SK-N-SH treated with all-trans-retinoic acid at 6 μM for 48 hours (cell line): ENCODE measurements around the gene TLNRD1.

Source experiments
- ATAC-seq: fragments of 200-7000 bp; cut with Tn5 transposase; 3 replicates; pipeline ENCODE4 v1.9.1; 2020; ENCODE audit warnings: mild to moderate bottlenecking, moderate library complexity
- ARNTL ChIP-seq: fragments of 450-650 bp; formaldehyde crosslinking; IDR thresholded peaks from 2 replicates; pipeline ENCODE4 v1.5.0; 2020; ENCODE audit warnings: low read depth, mild to moderate bottlenecking, moderate library complexity, borderline replicate concordance
- BACH2 ChIP-seq: fragments of 250-450 bp; sonication (Bioruptor Pico); IDR thresholded peaks from 2 replicates; pipeline ENCODE4 v1.9.0; 2021; ENCODE audit warnings: mild to moderate bottlenecking, borderline replicate concordance
- CSDC2 ChIP-seq: fragments of 250-450 bp; sonication (Bioruptor Pico); IDR thresholded peaks from 2 replicates; pipeline ENCODE4 v1.5.0; 2020; ENCODE audit warnings: mild to moderate bottlenecking, moderate library complexity
- ESRRG ChIP-seq: fragments of 250-450 bp; sonication (Bioruptor Pico); IDR thresholded peaks from 2 replicates; pipeline ENCODE4 v1.6.1; 2021; ENCODE audit warnings: mild to moderate bottlenecking
- GLIS3 ChIP-seq: fragments of 250-450 bp; sonication (Bioruptor Pico); IDR thresholded peaks from 2 replicates; pipeline ENCODE4 v1.5.0; 2020; ENCODE audit warnings: mild to moderate bottlenecking, moderate library complexity
- ISL1 ChIP-seq: fragments of 250-450 bp; sonication (Bioruptor Pico); IDR thresholded peaks from 2 replicates; pipeline ENCODE4 v2.1.2; 2022; ENCODE audit warnings: mild to moderate bottlenecking, moderate library complexity
- OSR1 ChIP-seq: fragments of 250-450 bp; sonication (Bioruptor Pico); IDR thresholded peaks from 2 replicates; pipeline ENCODE4 v1.8.0; 2022; ENCODE audit warnings: moderate library complexity, mild to moderate bottlenecking, inconsistent platforms
- PPARA ChIP-seq: fragments of 250-450 bp; sonication (Bioruptor Pico); IDR thresholded peaks from 2 replicates; pipeline ENCODE4 v1.5.0; 2020; ENCODE audit warnings: mild to moderate bottlenecking, borderline replicate concordance
- RARB ChIP-seq: fragments of 250-450 bp; sonication (Bioruptor Pico); IDR thresholded peaks from 2 replicates; pipeline ENCODE4 v1.8.0; 2021; ENCODE audit warnings: mild to moderate bottlenecking, moderate library complexity
- SNAI2 ChIP-seq: fragments of 250-450 bp; sonication (Bioruptor Pico); IDR thresholded peaks from 2 replicates; pipeline ENCODE4 v1.5.0; 2020; ENCODE audit warnings: mild to moderate bottlenecking, moderate library complexity
- TOX ChIP-seq: fragments of 250-450 bp; sonication (Bioruptor Pico); IDR thresholded peaks from 2 replicates; pipeline ENCODE4 v1.8.0; 2021; ENCODE audit warnings: mild to moderate bottlenecking, moderate library complexity, borderline replicate concordance
- ZC3H10 ChIP-seq: fragments of 250-450 bp; sonication (Bioruptor Pico); IDR thresholded peaks from 2 replicates; pipeline ENCODE4 v1.5.1; 2021; ENCODE audit warnings: mild to moderate bottlenecking, moderate library complexity
- ZFP3 ChIP-seq: fragments of 250-450 bp; sonication (Bioruptor Pico); IDR thresholded peaks from 2 replicates; pipeline ENCODE4 v1.5.0; 2020; ENCODE audit warnings: mild to moderate bottlenecking, moderate library complexity
- ZFP30 ChIP-seq: fragments of 450-650 bp; formaldehyde crosslinking; IDR thresholded peaks from 2 replicates; pipeline ENCODE4 v1.5.0; 2022; ENCODE audit warnings: mild to moderate bottlenecking, moderate library complexity
- ZNF565 ChIP-seq: fragments of 450-650 bp; formaldehyde crosslinking; conservative IDR thresholded peaks from 2 replicates; pipeline ENCODE4 v1.5.0; 2020; ENCODE audit warnings: low read depth, mild to moderate bottlenecking, moderate library complexity
- ZNF70 ChIP-seq: fragments of 450-650 bp; formaldehyde crosslinking; IDR thresholded peaks from 2 replicates; pipeline ENCODE4 v1.5.0; 2020; ENCODE audit warnings: mild to moderate bottlenecking, moderate library complexity
- ZNF8 ChIP-seq: fragments of 450-650 bp; formaldehyde crosslinking; IDR thresholded peaks from 2 replicates; pipeline ENCODE4 v1.5.0; 2020; ENCODE audit warnings: mild to moderate bottlenecking, moderate library complexity
- TF ChIP-seq, protein P1 (sequence below): fragments of 250-450 bp; sonication (Bioruptor Pico); IDR thresholded peaks from 2 replicates; pipeline ENCODE4 v1.8.0; 2021; ENCODE audit warnings: low read depth, mild to moderate bottlenecking, moderate library complexity, borderline replicate concordance
- TF ChIP-seq, protein P2 (sequence below): fragments of 250-450 bp; sonication (Bioruptor Pico); IDR thresholded peaks from 2 replicates; pipeline ENCODE4 v1.5.1; 2020; ENCODE audit warnings: low read depth, mild to moderate bottlenecking, moderate library complexity
- TF ChIP-seq, protein P3 (sequence below): fragments of 250-450 bp; sonication (Bioruptor Pico); IDR thresholded peaks from 2 replicates; pipeline ENCODE4 v1.5.1; 2021; ENCODE audit warnings: mild to moderate bottlenecking, moderate library complexity
- TF ChIP-seq, protein P4 (sequence below): fragments of 250-450 bp; sonication (Bioruptor Pico); IDR thresholded peaks from 2 replicates; pipeline ENCODE4 v1.8.0; 2020; ENCODE audit warnings: mild to moderate bottlenecking, moderate library complexity, borderline replicate concordance
- TF ChIP-seq, protein P5 (sequence below): fragments of 250-450 bp; sonication (Bioruptor Pico); IDR thresholded peaks from 2 replicates; pipeline ENCODE4 v1.5.0; 2020; ENCODE audit warnings: mild to moderate bottlenecking, moderate library complexity

The TLNRD1 gene

DNA sequence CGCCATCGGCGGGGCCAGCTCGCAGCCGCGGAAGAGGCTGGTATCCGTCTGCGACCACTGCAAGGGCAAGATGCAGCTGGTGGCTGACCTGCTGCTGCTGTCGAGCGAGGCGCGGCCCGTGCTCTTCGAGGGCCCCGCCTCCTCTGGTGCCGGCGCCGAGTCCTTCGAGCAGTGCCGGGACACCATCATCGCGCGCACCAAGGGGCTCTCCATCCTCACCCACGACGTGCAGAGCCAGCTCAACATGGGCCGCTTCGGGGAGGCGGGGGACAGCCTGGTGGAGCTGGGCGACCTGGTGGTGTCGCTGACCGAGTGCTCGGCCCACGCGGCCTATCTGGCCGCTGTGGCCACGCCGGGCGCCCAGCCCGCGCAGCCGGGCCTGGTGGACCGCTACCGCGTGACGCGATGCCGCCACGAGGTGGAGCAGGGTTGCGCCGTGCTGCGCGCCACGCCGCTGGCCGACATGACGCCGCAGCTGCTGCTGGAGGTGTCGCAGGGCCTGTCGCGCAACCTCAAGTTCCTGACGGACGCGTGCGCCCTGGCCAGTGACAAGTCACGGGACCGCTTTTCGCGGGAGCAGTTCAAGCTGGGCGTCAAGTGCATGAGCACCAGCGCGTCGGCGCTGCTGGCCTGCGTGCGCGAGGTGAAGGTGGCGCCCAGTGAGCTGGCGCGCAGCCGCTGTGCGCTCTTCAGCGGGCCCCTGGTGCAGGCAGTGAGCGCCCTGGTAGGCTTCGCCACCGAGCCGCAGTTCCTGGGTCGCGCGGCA lies 1.8 kb downstream of the TLNRD1 start:
- ATAC-seq: no peak

DNA sequence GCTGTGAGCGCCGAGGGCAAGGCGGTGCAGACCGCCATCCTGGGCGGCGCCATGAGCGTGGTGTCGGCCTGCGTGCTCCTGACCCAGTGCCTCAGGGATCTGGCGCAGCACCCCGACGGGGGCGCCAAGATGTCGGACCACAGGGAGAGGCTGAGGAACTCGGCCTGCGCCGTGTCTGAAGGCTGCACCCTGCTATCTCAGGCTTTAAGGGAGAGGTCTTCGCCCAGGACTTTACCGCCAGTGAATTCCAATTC lies 2.3 kb downstream of the TLNRD1 start:
- ATAC-seq: no peak
- TF ChIP-seq GLIS3 (CRISPR knock-in tag) (no peak), ZFP3 (CRISPR knock-in tag) (no peak), OSR1 (CRISPR knock-in tag) (no peak), ZNF70 (CRISPR knock-in tag) (no peak), ZC3H10 (no peak), BACH2 (CRISPR knock-in tag) (no peak), ESRRG (no peak), ISL1 (CRISPR knock-in tag) (no peak), RARB (no peak), CSDC2 (CRISPR knock-in tag) (no peak)
- TF ChIP-seq, protein P1, sequence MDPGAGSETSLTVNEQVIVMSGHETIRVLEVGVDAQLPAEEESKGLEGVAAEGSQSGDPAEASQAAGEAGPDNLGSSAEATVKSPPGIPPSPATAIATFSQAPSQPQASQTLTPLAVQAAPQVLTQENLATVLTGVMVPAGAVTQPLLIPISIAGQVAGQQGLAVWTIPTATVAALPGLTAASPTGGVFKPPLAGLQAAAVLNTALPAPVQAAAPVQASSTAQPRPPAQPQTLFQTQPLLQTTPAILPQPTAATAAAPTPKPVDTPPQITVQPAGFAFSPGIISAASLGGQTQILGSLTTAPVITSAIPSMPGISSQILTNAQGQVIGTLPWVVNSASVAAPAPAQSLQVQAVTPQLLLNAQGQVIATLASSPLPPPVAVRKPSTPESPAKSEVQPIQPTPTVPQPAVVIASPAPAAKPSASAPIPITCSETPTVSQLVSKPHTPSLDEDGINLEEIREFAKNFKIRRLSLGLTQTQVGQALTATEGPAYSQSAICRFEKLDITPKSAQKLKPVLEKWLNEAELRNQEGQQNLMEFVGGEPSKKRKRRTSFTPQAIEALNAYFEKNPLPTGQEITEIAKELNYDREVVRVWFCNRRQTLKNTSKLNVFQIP (CRISPR knock-in tag): no peak
- TF ChIP-seq, protein P2, sequence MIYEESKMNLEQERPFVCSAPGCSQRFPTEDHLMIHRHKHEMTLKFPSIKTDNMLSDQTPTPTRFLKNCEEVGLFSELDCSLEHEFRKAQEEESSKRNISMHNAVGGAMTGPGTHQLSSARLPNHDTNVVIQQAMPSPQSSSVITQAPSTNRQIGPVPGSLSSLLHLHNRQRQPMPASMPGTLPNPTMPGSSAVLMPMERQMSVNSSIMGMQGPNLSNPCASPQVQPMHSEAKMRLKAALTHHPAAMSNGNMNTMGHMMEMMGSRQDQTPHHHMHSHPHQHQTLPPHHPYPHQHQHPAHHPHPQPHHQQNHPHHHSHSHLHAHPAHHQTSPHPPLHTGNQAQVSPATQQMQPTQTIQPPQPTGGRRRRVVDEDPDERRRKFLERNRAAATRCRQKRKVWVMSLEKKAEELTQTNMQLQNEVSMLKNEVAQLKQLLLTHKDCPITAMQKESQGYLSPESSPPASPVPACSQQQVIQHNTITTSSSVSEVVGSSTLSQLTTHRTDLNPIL (CRISPR knock-in tag): no peak
- TF ChIP-seq, protein P3, sequence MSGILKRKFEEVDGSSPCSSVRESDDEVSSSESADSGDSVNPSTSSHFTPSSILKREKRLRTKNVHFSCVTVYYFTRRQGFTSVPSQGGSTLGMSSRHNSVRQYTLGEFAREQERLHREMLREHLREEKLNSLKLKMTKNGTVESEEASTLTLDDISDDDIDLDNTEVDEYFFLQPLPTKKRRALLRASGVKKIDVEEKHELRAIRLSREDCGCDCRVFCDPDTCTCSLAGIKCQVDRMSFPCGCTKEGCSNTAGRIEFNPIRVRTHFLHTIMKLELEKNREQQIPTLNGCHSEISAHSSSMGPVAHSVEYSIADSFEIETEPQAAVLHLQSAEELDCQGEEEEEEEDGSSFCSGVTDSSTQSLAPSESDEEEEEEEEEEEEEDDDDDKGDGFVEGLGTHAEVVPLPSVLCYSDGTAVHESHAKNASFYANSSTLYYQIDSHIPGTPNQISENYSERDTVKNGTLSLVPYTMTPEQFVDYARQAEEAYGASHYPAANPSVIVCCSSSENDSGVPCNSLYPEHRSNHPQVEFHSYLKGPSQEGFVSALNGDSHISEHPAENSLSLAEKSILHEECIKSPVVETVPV (CRISPR knock-in tag): no peak

More for the DNA sequence above, 1.8 kb downstream of the TLNRD1 start:
- TF ChIP-seq, protein P4, sequence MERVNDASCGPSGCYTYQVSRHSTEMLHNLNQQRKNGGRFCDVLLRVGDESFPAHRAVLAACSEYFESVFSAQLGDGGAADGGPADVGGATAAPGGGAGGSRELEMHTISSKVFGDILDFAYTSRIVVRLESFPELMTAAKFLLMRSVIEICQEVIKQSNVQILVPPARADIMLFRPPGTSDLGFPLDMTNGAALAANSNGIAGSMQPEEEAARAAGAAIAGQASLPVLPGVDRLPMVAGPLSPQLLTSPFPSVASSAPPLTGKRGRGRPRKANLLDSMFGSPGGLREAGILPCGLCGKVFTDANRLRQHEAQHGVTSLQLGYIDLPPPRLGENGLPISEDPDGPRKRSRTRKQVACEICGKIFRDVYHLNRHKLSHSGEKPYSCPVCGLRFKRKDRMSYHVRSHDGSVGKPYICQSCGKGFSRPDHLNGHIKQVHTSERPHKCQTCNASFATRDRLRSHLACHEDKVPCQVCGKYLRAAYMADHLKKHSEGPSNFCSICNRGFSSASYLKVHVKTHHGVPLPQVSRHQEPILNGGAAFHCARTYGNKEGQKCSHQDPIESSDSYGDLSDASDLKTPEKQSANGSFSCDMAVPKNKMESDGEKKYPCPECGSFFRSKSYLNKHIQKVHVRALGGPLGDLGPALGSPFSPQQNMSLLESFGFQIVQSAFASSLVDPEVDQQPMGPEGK (CRISPR knock-in tag): no peak
- no peak for TF ChIP-seq ZNF565 (CRISPR knock-in tag)
- no peak for TF ChIP-seq TOX (CRISPR knock-in tag)
- TF ChIP-seq ESRRG: no peak
- no peak for TF ChIP-seq PPARA (CRISPR knock-in tag)
- TF ChIP-seq, protein P3 (CRISPR knock-in tag): no peak

DNA sequence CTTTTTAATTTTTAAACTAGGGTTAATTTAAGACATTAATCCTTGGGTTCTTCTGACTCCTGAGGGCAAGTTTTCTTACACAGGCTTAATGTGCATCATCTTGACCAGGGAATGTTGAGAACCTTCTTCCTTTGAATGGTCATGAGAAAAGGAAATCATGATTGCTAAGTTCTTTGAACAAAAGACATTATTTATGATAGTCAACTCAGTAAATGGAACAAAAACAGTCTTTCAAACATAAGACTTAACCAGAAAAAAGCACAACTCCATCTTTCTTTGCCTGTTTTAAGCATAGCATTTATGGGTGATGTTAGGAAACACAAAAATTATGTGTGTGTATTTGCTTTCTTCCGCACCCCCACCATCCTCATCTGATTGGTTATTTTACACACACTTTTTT lies 5.4 kb downstream of the TLNRD1 start:
- ATAC-seq: no peak
- TF ChIP-seq ZFP30 (CRISPR knock-in tag) (no peak), BACH2 (CRISPR knock-in tag) (no peak), ZNF565 (CRISPR knock-in tag) (no peak), ARNTL (CRISPR knock-in tag) (no peak), TOX (CRISPR knock-in tag) (no peak), SNAI2 (CRISPR knock-in tag) (no peak), ESRRG (no peak), ZFP3 (CRISPR knock-in tag) (no peak), PPARA (CRISPR knock-in tag) (no peak), RARB (no peak), ISL1 (CRISPR knock-in tag) (no peak), OSR1 (CRISPR knock-in tag) (no peak), ZNF70 (CRISPR knock-in tag) (no peak), GLIS3 (CRISPR knock-in tag) (no peak), ZNF8 (CRISPR knock-in tag) (no peak)
- TF ChIP-seq, protein P1 (CRISPR knock-in tag): no peak
- TF ChIP-seq, protein P5, sequence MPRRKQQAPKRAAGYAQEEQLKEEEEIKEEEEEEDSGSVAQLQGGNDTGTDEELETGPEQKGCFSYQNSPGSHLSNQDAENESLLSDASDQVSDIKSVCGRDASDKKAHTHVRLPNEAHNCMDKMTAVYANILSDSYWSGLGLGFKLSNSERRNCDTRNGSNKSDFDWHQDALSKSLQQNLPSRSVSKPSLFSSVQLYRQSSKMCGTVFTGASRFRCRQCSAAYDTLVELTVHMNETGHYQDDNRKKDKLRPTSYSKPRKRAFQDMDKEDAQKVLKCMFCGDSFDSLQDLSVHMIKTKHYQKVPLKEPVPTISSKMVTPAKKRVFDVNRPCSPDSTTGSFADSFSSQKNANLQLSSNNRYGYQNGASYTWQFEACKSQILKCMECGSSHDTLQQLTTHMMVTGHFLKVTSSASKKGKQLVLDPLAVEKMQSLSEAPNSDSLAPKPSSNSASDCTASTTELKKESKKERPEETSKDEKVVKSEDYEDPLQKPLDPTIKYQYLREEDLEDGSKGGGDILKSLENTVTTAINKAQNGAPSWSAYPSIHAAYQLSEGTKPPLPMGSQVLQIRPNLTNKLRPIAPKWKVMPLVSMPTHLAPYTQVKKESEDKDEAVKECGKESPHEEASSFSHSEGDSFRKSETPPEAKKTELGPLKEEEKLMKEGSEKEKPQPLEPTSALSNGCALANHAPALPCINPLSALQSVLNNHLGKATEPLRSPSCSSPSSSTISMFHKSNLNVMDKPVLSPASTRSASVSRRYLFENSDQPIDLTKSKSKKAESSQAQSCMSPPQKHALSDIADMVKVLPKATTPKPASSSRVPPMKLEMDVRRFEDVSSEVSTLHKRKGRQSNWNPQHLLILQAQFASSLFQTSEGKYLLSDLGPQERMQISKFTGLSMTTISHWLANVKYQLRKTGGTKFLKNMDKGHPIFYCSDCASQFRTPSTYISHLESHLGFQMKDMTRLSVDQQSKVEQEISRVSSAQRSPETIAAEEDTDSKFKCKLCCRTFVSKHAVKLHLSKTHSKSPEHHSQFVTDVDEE (CRISPR knock-in tag): no peak
- TF ChIP-seq, protein P3 (CRISPR knock-in tag): no peak
